ENCODE measurements around the gene STIMATE. TPM values are rescaled to one million over a fixed set of nuclear protein-coding genes. Genes with fewer than 3 reads are reported as not detected.

STIMATE gene
- total and polyA plus RNA-seq, 2 experiments from 2014 or later = 11.2 to 23.6 TPM

- no peak overlapping the region for H2AFZ ChIP-seq
- no peak for ATAC-seq
- no peaks in the 10 kb centered on the region for H3K27me3 ChIP-seq (ENCODE audit: insufficient read depth)
- no peaks in the 10 kb centered on the region for H3F3A ChIP-seq (replicated peaks; ENCODE audit: low read depth)
- H3K4me3 Mint-ChIP-seq = no peak overlapping the region
- no peaks in the 10 kb centered on the region for H3K9me2 ChIP-seq (ENCODE audit: insufficient read depth)
- H3K27ac Mint-ChIP-seq = no peak overlapping the region
- H3K4me3 ChIP-seq = no peak overlapping the region
- TF ChIP-seq ETS1 (IDR thresholded peaks at IDR 0.05) = no peak
- TF ChIP-seq JUNB (IDR thresholded peaks at IDR 0.05; ENCODE audit: unreplicated experiment) = no peak
- no peak for TF ChIP-seq ZNF114 (CRISPR knock-in tag; IDR thresholded peaks at IDR 0.05)
- no peak for TF ChIP-seq CREB1 (CRISPR knock-in tag; IDR thresholded peaks at IDR 0.05; ENCODE audit: low read depth)
- TF ChIP-seq ZNF331 (CRISPR knock-in tag; IDR thresholded peaks at IDR 0.05; ENCODE audit: low read depth) = no peak
- TF ChIP-seq STAT1 (IDR thresholded peaks at IDR 0.05; ENCODE audit: unreplicated experiment) = no peak
- no peak for TF ChIP-seq EZH2phosphoT487 (IDR thresholded peaks at IDR 0.05; ENCODE audit: unreplicated experiment)
- TF ChIP-seq ZNF462 (CRISPR knock-in tag; IDR thresholded peaks at IDR 0.05) = no peak
- no peak for TF ChIP-seq EZH2 (IDR thresholded peaks at IDR 0.05; ENCODE audit: low read depth, unreplicated experiment)
- no peak for TF ChIP-seq REST (IDR thresholded peaks at IDR 0.05; ENCODE audit: unreplicated experiment)
- no peak for TF ChIP-seq NANOG (IDR thresholded peaks at IDR 0.05; ENCODE audit: borderline replicate concordance)
- TF ChIP-seq CTCF (conservative IDR thresholded peaks at IDR 0.05; ENCODE audit: low read depth in 2 of 2) = no peak
- no peak for TF ChIP-seq POLR2AphosphoS5 (IDR thresholded peaks at IDR 0.05; ENCODE audit: low read depth)
- H3K4me1 ChIP-seq (ENCODE audit: insufficient read depth) = no peaks in the 10 kb centered on the region
- no peak overlapping the region for H3K27ac ChIP-seq (ENCODE audit: low read depth)
- DNase-seq (ENCODE audit: low spot score) = no peak
- peaks cover 10% of the 10 kb centered on the region; the same call in 2 of the 3 replicates for H3K36me3 Mint-ChIP-seq (ENCODE audit: low read depth)
- H3K27me3 Mint-ChIP-seq (ENCODE audit: insufficient read depth, low read depth, poor library complexity) = no peaks in the 10 kb centered on the region
- no peaks in the 10 kb centered on the region for H3K9me3 Mint-ChIP-seq
- no peaks in the 10 kb centered on the region for H3K4me1 Mint-ChIP-seq
- H3K4me2 ChIP-seq = no peak overlapping the region
- 0 out of 2 replicates have a peak, but pooled peaks cover 2% of the 10 kb centered on the region for H4K20me1 ChIP-seq (replicated peaks; ENCODE audit: insufficient read depth)
- H3K79me2 ChIP-seq (replicated peaks; ENCODE audit: insufficient read depth) = no peaks in the 10 kb centered on the region
- H3K36me3 ChIP-seq (ENCODE audit: insufficient read depth) = no peaks in the 10 kb centered on the region
Measured at GRCh38 chr3:52910823-52911222, 13.5 kb upstream of the STIMATE start.

Measured in GM23338 (cell line).